ENCODE results near the gene FOS. TPM values are rescaled to one million over a fixed set of nuclear protein-coding genes. Genes with fewer than 3 reads are reported as not detected.

The FOS gene
- total RNA-seq, 1 donor from 2014 or later, result 4.3 TPM

DNA sequence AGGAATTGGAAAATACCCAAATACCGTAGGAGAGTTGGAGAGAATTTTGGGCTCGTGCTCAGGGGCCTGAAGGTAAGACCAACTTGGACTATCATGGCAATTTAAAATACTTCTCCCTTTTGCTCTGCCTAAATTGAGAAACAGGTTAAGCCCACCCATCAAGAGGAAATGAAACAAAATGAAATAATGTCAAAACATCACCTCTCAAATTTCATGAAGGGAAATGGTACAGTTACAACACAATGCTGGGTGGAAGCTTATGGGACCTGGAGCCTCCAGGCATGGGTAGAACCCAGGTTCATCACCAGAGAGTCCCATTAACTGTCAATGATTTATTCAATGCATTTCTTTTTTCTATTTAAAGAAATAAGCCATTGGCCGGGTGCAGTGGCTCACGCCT is 33.7 kb downstream of the FOS start:
- intact Hi-C loops (cut with micrococcal nuclease), result no loop called here

DNA sequence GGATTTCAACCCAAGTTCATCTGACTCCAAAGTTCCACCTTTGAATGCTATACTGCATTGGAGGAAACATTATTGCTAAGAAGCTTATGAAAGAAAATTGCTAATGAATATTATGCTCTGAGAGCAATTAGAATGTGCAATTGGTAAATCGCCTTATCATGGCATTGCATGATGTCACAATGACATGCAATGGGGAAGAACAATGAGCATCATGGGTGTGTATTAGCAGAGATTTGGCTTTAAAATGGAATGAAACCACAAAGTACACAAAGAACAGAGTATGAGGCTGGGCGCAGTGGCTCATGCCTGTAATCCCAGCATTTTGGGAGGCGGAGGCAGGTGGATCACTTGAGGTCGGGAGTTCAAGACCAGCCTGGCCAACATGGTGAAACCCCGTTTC is 34.7 kb downstream of the FOS start:
- intact Hi-C loops (cut with micrococcal nuclease), result no loop called here

DNA sequence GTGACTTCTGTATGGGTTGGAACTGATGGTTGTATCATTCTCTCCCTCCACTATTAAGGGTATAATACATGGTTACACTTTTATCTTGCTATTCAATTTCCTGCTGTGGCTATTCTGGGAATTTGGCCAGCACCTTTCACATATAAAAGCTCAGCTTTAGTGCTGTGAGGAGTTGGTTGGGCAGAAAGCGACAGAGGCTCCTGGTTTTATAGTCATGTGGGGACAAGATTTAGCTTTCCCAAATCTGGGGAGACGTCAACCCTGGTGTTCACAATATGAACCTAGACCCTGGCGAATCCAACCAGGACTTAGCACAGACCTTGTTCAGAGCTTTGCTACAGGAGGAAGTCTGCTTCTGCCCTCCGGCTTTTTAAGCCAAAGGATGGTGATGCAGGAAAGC is 36.5 kb downstream of the FOS start:
- intact Hi-C loops (cut with micrococcal nuclease), result no loop called here

DNA sequence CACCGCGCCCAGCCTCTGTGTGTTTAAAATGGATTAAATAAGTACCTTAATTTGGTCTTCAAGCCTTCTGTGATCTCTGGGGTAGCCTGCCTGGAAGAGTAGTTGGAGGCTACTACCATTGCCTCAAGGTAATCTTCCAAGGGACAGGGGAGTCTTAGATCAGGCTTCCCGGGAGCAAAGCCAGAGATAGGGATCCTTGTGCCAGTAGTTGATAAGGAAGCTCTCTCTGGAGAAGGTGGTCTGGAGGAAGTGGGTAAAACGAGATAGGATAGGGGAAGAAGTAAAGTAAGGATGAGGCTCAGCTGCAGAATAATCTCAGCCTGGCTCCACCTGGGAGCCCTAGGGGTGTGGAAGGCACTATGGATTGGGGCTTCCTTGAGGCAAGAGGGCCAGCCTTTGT is 38.5 kb downstream of the FOS start:
- intact Hi-C loops (cut with micrococcal nuclease), result no loop called here

DNA sequence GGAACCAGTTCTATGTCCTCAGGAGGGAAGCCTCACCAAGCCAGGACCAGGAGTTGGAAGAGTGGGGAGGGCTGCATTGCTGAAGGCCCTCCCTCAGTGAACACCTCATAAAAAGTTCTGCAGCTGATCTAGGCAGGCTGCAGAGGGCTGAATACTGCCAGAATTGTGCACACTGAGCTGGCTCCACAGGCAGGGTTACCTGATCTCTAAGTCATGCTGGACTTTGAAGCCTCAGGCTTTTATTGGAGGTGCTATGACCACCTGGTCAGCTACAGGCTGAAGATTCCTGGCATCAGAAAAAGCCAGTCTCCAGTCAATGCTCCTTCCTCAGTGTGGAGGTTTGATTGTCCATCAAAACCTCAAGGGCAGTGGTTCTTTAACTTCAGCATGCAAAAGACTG is 39.7 kb downstream of the FOS start:
- intact Hi-C loops (cut with micrococcal nuclease), result no loop called here

DNA sequence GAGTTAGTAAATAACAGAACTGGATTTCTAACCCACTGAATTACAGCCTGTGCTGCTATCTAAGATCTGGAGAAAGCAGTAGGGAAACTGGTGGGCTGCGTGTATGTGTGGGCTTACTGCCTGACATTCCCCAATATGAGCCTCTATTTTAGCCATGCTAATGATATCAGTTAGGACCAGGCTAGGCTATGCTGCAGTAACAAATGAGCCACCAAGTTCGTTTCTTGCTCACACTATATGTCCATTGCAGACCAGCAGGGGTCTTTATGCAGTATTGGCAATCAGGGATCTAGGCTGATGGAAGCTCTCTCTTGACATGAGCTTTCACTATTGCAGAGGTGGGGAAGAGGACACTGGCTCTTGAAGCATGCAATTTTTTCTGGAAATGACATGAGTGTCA is 40.4 kb downstream of the FOS start:
- intact Hi-C loops (cut with micrococcal nuclease), result no loop called here

DNA sequence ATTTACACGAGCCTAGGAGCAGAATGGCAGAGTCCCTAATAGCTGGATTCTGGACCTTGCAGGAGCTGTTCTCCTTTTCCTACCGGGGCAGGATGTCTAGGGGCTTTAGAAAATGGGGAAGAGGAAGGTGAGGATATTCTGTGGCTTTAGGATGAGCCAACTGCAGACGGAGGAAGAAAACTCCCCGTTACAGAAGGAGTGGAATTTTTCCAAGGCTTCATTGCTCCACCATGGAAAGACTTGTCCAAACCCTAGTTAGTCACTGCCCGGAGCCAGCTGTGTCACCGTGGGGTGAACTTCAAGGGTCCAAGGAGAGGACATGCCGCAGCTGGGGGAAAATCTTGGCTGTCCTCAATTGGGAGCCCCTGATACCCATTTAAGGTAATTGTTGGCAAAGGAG is 41.6 kb downstream of the FOS start:
- intact Hi-C loops (cut with micrococcal nuclease), result no loop called here

DNA sequence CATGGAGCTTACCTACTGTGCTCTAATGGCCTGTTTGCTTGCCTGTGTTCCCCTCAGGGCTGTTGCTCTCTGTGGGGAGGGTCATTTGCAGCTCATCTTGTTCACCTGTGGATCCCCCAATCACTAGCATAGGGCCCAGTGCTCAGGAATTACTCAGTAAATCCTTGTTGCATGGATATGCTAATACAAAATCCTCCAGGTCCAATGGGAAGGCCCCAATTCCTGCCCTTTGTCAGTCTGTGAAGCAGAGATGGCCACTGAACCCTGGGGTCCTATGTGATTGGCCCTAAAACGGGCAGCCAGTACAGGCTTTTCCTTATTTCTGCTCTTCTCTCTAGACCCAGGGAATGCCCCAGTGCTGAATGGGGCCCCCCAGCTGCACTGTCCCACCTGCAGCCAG is 44.1 kb downstream of the FOS start:
- intact Hi-C loops (cut with micrococcal nuclease), result no loop called here

DNA sequence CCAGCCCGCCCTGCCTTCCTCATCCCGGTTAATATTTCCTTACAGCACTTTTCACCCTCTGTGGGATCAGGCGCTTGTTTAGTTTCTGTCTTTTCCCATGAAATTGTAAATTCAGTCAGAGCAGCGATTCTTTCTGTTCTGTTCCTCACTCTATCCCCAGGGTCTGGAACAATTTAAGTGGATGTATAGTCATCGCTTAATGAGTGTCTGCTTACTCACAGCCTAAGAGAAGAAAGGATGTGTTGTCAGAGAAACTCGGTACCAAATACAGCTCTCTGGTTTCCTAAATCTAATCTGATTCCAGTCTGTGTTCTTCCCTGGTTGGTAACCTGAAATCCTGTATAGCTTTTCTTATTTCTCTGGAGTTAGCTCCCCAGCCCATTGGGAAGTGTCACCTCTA is 44.9 kb downstream of the FOS start:
- intact Hi-C loops (cut with micrococcal nuclease), result no loop called here

DNA sequence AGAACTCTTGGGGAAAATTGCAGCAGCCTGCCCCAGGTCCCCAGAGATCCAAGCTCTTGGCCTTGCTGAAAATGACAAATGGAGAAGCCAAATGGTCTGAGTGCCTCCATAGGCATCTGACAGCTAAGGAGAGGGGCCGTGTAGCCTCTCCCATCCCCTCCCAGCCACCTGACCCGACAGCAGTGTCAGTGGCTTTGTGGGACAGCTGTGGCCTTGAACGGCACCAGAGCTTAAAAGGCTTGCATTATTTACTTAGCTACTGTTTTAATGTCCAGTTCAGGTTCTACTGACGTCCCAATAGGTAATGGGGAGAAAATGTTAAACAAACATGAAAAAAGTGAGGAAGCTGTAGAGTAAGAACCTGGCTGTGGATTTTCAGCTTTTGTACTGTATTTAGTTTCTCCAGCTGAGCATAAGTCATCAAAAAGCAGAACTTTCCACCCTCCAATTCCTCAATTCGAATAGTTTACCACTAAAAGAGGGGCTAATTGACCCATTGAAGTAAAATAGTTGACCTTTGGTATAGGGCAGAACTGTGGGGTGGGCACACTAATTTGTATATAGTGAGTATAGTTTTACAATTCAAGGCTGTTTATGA is 50.0 kb downstream of the FOS start:
- intact Hi-C loops (cut with micrococcal nuclease), result no loop called here

DNA sequence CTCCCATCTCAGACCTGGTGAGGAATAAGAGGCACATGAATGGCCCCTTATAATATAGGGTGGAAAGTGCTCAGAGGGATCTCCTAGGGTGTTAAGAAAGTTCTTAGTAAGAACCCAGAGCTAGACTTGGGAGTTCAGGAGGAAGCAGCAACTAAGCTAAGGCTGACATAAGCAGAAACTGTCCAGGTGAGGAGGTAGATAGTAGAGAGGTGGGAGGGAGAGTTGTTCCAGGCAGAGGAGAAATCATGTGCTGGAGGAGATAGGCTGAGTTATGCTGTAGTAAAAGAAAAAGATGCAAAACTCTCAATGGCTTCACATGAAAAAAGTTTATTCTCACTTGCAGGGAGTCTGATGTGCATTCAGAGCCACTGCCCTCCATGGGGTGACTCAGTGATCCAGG is 50.7 kb downstream of the FOS start:
- intact Hi-C loops (cut with micrococcal nuclease), result no loop called here

DNA sequence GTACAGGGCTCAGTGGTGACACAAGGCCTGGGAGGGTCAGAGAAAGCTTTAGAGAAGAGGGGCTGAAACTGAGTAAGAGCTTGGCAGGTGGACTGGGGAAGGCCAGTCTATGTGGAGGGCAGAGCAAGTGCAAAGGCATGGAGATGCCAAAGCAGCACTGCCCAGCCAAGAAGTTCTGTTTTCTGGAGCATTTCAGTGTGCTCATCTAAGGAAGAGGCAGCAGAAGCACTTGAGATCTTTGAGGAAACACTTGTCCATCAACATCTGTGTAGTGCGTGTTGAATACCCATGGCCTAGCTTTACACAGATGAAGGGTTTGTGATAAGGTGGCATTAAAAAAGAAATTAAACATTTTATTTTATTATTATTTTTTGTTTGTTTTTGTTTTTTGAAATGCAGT is 52.8 kb downstream of the FOS start:
- intact Hi-C loops (cut with micrococcal nuclease), result no loop called here

Other genes starting within 250 kb of the FOS start
- 22.7 and 23.7 TPM in 2 replicates for gene MLH3, start 227.4 kb upstream of the FOS start, total RNA-seq
- gene ACYP1, start 214.8 kb upstream of the FOS start, total RNA-seq, result 45.4 and 50.1 TPM in 2 replicates
- 1.7 and 1.8 TPM in 2 replicates for gene ZC2HC1C, start 209.2 kb upstream of the FOS start, total RNA-seq
- gene NEK9, start 151.8 kb upstream of the FOS start, total RNA-seq, result 67.6 and 69.5 TPM in 2 replicates
- 237 and 240 TPM in 2 replicates for gene TMED10, start 102.2 kb upstream of the FOS start, total RNA-seq
- 0.75 and 1.1 TPM in 2 replicates for gene JDP2, start 149.2 kb downstream of the FOS start, total RNA-seq
- 49.5 and 56.0 TPM in 2 replicates for gene BATF, start 243.6 kb downstream of the FOS start, total RNA-seq